SU-DHL-6 (cell line): ENCODE data around the gene RAD51B.

Experiments used
- CTCF ChIP-seq: fragments of 200-600 bp; sonication (generic); IDR thresholded peaks from one replicate; pipeline ENCODE4 v1.5.1; 2017; ENCODE audit warnings: antibody characterized with exemption, mild to moderate bottlenecking, low read length, moderate library complexity; ENCODE audit not compliant: insufficient read depth, poor library complexity, severe bottlenecking
- EZH2phosphoT487 ChIP-seq: fragments of 200-600 bp; sonication (generic), shearing (Covaris generic); conservative IDR thresholded peaks from 2 replicates; pipeline ENCODE4 v1.6.1; 2018; ENCODE audit warnings: mild to moderate bottlenecking, antibody characterized with exemption, low read length, moderate library complexity, mixed read lengths

GRCh38 chr14:68761391-68761790, 941.8 kb downstream of the RAD51B start:
- TF ChIP-seq CTCF (no peak), EZH2phosphoT487 (no peak)
